C4-2B (cell line): ENCODE results near the gene HNRNPH1.

Experiments used
- ZFX ChIP-seq: fragments of 450-650 bp; IDR thresholded peaks from 2 replicates; pipeline ENCODE4 v1.6.1; 2017
- TF ChIP-seq, protein P1 (sequence below): fragments of 450-650 bp; conservative IDR thresholded peaks from 2 replicates; pipeline ENCODE4 v1.5.1; 2017; ENCODE audit warnings: mild to moderate bottlenecking

DNA sequence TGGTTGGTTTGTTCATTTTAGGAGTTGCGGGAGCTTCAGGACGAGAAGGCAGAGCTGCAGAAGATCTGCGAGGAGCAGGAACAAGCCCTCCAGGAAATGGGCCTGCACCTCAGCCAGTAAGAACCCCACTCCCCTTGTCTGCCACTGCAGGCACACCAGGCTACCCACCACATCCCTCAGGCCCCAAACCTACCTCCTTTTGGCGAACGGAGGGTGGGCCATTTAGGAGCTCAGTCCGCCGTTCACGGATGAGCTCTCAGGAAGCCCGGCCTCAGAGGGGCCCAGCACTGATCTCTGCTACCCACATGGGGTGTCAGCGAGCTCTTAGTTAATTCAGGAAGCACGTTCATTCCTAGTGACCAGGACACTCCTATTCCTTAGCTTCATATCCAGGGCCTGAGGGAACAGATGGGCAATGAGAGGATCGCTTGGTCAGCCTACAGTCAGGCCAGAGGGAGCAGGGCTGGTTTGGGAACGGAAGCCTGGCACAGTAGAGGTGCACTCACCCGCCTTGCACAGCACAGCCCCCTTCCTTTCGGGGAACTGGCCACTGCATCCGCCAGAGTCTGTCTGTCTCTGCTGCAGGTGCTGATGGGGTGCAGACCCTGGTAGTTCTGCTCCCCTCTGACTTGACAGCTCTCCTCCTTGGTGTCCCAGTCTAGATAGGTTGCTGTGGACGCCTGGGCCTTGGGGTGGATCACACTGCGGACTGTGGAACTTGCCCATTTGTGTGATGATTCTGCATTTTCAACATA is 21.4 kb downstream of the HNRNPH1 start:
- TF ChIP-seq, protein P1, sequence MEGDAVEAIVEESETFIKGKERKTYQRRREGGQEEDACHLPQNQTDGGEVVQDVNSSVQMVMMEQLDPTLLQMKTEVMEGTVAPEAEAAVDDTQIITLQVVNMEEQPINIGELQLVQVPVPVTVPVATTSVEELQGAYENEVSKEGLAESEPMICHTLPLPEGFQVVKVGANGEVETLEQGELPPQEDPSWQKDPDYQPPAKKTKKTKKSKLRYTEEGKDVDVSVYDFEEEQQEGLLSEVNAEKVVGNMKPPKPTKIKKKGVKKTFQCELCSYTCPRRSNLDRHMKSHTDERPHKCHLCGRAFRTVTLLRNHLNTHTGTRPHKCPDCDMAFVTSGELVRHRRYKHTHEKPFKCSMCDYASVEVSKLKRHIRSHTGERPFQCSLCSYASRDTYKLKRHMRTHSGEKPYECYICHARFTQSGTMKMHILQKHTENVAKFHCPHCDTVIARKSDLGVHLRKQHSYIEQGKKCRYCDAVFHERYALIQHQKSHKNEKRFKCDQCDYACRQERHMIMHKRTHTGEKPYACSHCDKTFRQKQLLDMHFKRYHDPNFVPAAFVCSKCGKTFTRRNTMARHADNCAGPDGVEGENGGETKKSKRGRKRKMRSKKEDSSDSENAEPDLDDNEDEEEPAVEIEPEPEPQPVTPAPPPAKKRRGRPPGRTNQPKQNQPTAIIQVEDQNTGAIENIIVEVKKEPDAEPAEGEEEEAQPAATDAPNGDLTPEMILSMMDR: no peak
- no peak for TF ChIP-seq ZFX
